ENCODE data around the gene ARHGAP44.

The ARHGAP44 gene

GRCh38 chr17:12850996-12851395 is 61.7 kb downstream of the ARHGAP44 start:
- Mint-ChIP-seq H3K4me1 (no peaks in the 10 kb centered on the region), H3K9me3 (no peaks in the 10 kb centered on the region), H3K4me3 (no peak overlapping the region), H3K36me3 (ENCODE audit: low read depth) (no peaks in the 10 kb centered on the region), H3K27me3 (ENCODE audit: low read depth, poor library complexity) (no peaks in the 10 kb centered on the region), H3K27ac (no peak overlapping the region)
- no peak for TF ChIP-seq CTCF (IDR thresholded peaks at IDR 0.05)
- DNase-seq: no peak

GRCh38 chr17:12851901-12852435 is 62.7 kb downstream of the ARHGAP44 start:
- Mint-ChIP-seq H3K9me3 (peaks cover 1% of the 10 kb centered on the region), H3K27me3 (ENCODE audit: low read depth, poor library complexity) (no peaks in the 10 kb centered on the region), H3K4me1 (no peaks in the 10 kb centered on the region), H3K4me3 (no peak overlapping the region), H3K36me3 (ENCODE audit: low read depth) (no peaks in the 10 kb centered on the region), H3K27ac (no peak overlapping the region)
- TF ChIP-seq CTCF (IDR thresholded peaks at IDR 0.05): no peak
- DNase-seq: no peak

- Mint-ChIP-seq H3K4me3 (no peak overlapping the region), H3K4me1 (no peaks in the 10 kb centered on the region), H3K27ac (no peak overlapping the region), H3K36me3 (ENCODE audit: low read depth) (no peaks in the 10 kb centered on the region), H3K9me3 (peaks cover 6% of the 10 kb centered on the region), H3K27me3 (ENCODE audit: low read depth, poor library complexity) (no peaks in the 10 kb centered on the region)
- no peak for TF ChIP-seq CTCF (IDR thresholded peaks at IDR 0.05)
- no peak for DNase-seq
These were observed 64.6 kb downstream of the ARHGAP44 start for GRCh38 chr17:12853921-12854320.

GRCh38 chr17:12856416-12856815 is 67.1 kb downstream of the ARHGAP44 start:
- DNase-seq: no peak
- H3K27me3 Mint-ChIP-seq (ENCODE audit: low read depth, poor library complexity): no peaks in the 10 kb centered on the region
- H3K9me3 Mint-ChIP-seq: peaks cover 12% of the 10 kb centered on the region
- TF ChIP-seq CTCF (IDR thresholded peaks at IDR 0.05): no peak
- no peak overlapping the region for H3K27ac Mint-ChIP-seq
- no peaks in the 10 kb centered on the region for H3K36me3 Mint-ChIP-seq (ENCODE audit: low read depth)
- no peaks in the 10 kb centered on the region for H3K4me1 Mint-ChIP-seq
- H3K4me3 Mint-ChIP-seq: no peak overlapping the region

- TF ChIP-seq CTCF (IDR thresholded peaks at IDR 0.05): no peak
- Mint-ChIP-seq H3K9me3 (peaks cover 16% of the 10 kb centered on the region), H3K4me3 (no peak overlapping the region), H3K4me1 (no peaks in the 10 kb centered on the region), H3K36me3 (ENCODE audit: low read depth) (no peaks in the 10 kb centered on the region), H3K27me3 (ENCODE audit: low read depth, poor library complexity) (no peaks in the 10 kb centered on the region), H3K27ac (no peak overlapping the region)
- no peak for DNase-seq
These were observed 68.3 kb downstream of the ARHGAP44 start for GRCh38 chr17:12857592-12857991.

- no peaks in the 10 kb centered on the region for H3K4me1 Mint-ChIP-seq
- no peaks in the 10 kb centered on the region for H3K36me3 Mint-ChIP-seq (ENCODE audit: low read depth)
- peaks cover 16% of the 10 kb centered on the region for H3K9me3 Mint-ChIP-seq
- H3K27ac Mint-ChIP-seq: no peak overlapping the region
- no peak for DNase-seq
- H3K4me3 Mint-ChIP-seq: no peak overlapping the region
- no peak for TF ChIP-seq CTCF (IDR thresholded peaks at IDR 0.05)
- no peaks in the 10 kb centered on the region for H3K27me3 Mint-ChIP-seq (ENCODE audit: low read depth, poor library complexity)
These were observed 70.2 kb downstream of the ARHGAP44 start for GRCh38 chr17:12859520-12859919.

Data from nephron progenitor cell (in vitro differentiated cells).